Esophagus squamous epithelium (tissue), 5 donors: ENCODE measurements around the gene S100G. TPM values are rescaled to one million over a fixed set of nuclear protein-coding genes. Genes with fewer than 3 reads are reported as not detected.
A peak's percentile ranks its signal among the peaks of the same experiment; 100 is the strongest.

Source experiments
- DNase-seq: peaks from one replicate; lab custom pipeline; 2025; lab: John Stamatoyannopoulos, UW
- H3K27ac ChIP-seq, 4 donors: fragments of 200-600 bp; sonication (generic); one replicate each; pipeline ENCODE4 v1.5.1; 2016 to 2019; ENCODE audit warnings: mild to moderate bottlenecking in 1 of 4
- H3K27me3 ChIP-seq, 4 donors: fragments of 200-600 bp; sonication (generic); 1 replicate in 3 of 4; 2 replicates in 1 of 4; pipeline versions ENCODE4 v1.5.1 to v1.6.0; 2017 to 2021; ENCODE audit warnings: antibody characterized with exemption in 1 of 4
- H3K36me3 ChIP-seq, 3 donors: fragments of 200-600 bp; sonication (generic); one replicate each; pipeline ENCODE4 v1.5.1; 2016 to 2019
- H3K4me1 ChIP-seq, 3 donors: fragments of 200-600 bp; sonication (generic); one replicate each; pipeline ENCODE4 v1.5.1; 2017 to 2019
- H3K4me3 ChIP-seq, 4 donors: fragments of 200-600 bp; sonication (generic); 1 replicate in 3 of 4; 2 replicates in 1 of 4; pipeline ENCODE4 v1.5.1; 2016 to 2019; ENCODE audit warnings: mild to moderate bottlenecking in 2 of 4, moderate library complexity in 1 of 4
- H3K9me3 ChIP-seq, 3 donors: fragments of 200-600 bp; sonication (generic); one replicate each; pipeline ENCODE4 v1.5.1; 2016 to 2019
- CTCF ChIP-seq, 6 experiments: fragments of 450-650 bp in 4 of 6; fragments of 200-600 bp in 2 of 6; sonication (generic) in 2 of 6; IDR thresholded peaks; one replicate each; pipeline ENCODE4 v1.5.1; 2016 to 2019; ENCODE audit warnings: antibody characterized with exemption in 6 of 6, mild to moderate bottlenecking in 4 of 6, moderate library complexity in 4 of 6
- POLR2A ChIP-seq, 4 donors: fragments of 450-650 bp; IDR thresholded peaks; one replicate each; pipeline ENCODE4 v1.6.1; 2017; ENCODE audit warnings: antibody characterized with exemption in 4 of 4, mild to moderate bottlenecking in 4 of 4, moderate library complexity in 3 of 4
- WGBS, 2 donors: methylation state at CpG; one replicate each; pipeline ENCODE4 v1.1.5; 2018; 5-methylcytosine and 5-hydroxymethylcytosine counted together
- intact Hi-C: fragments of 100-400 bp; cut with DNase I; formaldehyde crosslinking; loops from one replicate; pipeline ENCODE4 v1.15.0; 2022
- total RNA-seq, 4 donors: library from RNA; depleted of rRNA; stranded (reverse); fragments of >200 nt; gene quantifications; one replicate each; pipeline ENCODE4 v1.1.0, GENCODE V29; 2016
- donor health status: DM: yes; HTN: yes; CAD: no.

Gene S100G
- total RNA-seq, 4 donors from 2014 or later = not detected

- H3K4me1 ChIP-seq = no peaks in the 10 kb centered on the region
- no peak overlapping the region for H3K27ac ChIP-seq
- H3K4me3 ChIP-seq = no peak overlapping the region
- DNase-seq = no peak
- no peaks in the 10 kb centered on the region for H3K27me3 ChIP-seq
- TF ChIP-seq POLR2A (IDR thresholded peaks at IDR 0.05) (no peak), CTCF (IDR thresholded peaks at IDR 0.05) (no peak)
- H3K36me3 ChIP-seq = peaks cover 0 to 17% (median 0%) of the 10 kb centered on the region in 3 donors
- H3K9me3 ChIP-seq = no peaks in the 10 kb centered on the region
- intact Hi-C loops = loop anchor here (10.0 kb wide), 1 partner anchor 229 kb away; no protein-coding TSS in a partner anchor
- 88 to 97% methylated on average over 5 of the region's 5 CpGs for WGBS, 2 donors
These were observed 14.1 kb downstream of the S100G start for GRCh38 chrX:16664074-16664473.

- Histone ChIP-seq H3K36me3 (peaks cover 0 to 23% (median 0%) of the 10 kb centered on the region in 3 donors), H3K4me1 (no peaks in the 10 kb centered on the region), H3K9me3 (no peaks in the 10 kb centered on the region), H3K4me3 (no peak overlapping the region), H3K27me3 (no peaks in the 10 kb centered on the region), H3K27ac (no peak overlapping the region)
- no peak for DNase-seq
- intact Hi-C loops = loop anchor here (10.0 kb wide), 1 partner anchor 230 kb away; no protein-coding TSS in a partner anchor
- WGBS, 2 donors = 79 to 89% methylated on average over 2 of the region's 2 CpGs
- TF ChIP-seq CTCF (IDR thresholded peaks at IDR 0.05) (no peak), POLR2A (IDR thresholded peaks at IDR 0.05) (no peak)
These were observed 14.7 kb downstream of the S100G start for GRCh38 chrX:16664626-16665025.

- 23 to 37% methylated on average over 2 of the region's 2 CpGs for WGBS, 2 donors
These were observed 15.1 kb downstream of the S100G start for GRCh38 chrX:16665089-16665488.

GRCh38 chrX:16666541-16666940 is 16.6 kb downstream of the S100G start:
- no peaks in the 10 kb centered on the region for H3K4me1 ChIP-seq
- H3K9me3 ChIP-seq = no peaks in the 10 kb centered on the region
- WGBS, 2 donors = 62 to 81% methylated on average over 4 of the region's 4 CpGs
- no peak overlapping the region for H3K4me3 ChIP-seq
- no peak for DNase-seq
- intact Hi-C loops = loop anchor here (10.0 kb wide), 1 partner anchor 232 kb away; no protein-coding TSS in a partner anchor
- TF ChIP-seq POLR2A (IDR thresholded peaks at IDR 0.05) (no peak), CTCF (IDR thresholded peaks at IDR 0.05) (no peak)
- no peaks in the 10 kb centered on the region for H3K27me3 ChIP-seq
- H3K27ac ChIP-seq = no peak overlapping the region
- peaks cover 0 to 31% (median 0%) of the 10 kb centered on the region in 3 donors for H3K36me3 ChIP-seq

More at GRCh38 chrX:16665089-16665488, 15.1 kb downstream of the S100G start:
- H3K9me3 ChIP-seq = no peaks in the 10 kb centered on the region
- DNase-seq = no peak
- H3K4me3 ChIP-seq = no peak overlapping the region
- intact Hi-C loops = loop anchor here (10.0 kb wide), 1 partner anchor 230 kb away; no protein-coding TSS in a partner anchor
- no peaks in the 10 kb centered on the region for H3K4me1 ChIP-seq
- H3K36me3 ChIP-seq = peaks cover 0 to 27% (median 0%) of the 10 kb centered on the region in 3 donors
- TF ChIP-seq CTCF (IDR thresholded peaks at IDR 0.05) (no peak), POLR2A (IDR thresholded peaks at IDR 0.05) (no peak)
- H3K27me3 ChIP-seq = no peaks in the 10 kb centered on the region
- no peak overlapping the region for H3K27ac ChIP-seq

- Histone ChIP-seq H3K36me3 (peaks cover 0 to 41% (median 0%) of the 10 kb centered on the region in 3 donors), H3K9me3 (no peaks in the 10 kb centered on the region), H3K4me1 (no peaks in the 10 kb centered on the region), H3K4me3 (no peak overlapping the region), H3K27me3 (no peaks in the 10 kb centered on the region), H3K27ac (no peak overlapping the region)
- intact Hi-C loops = no loop called here
- DNase-seq = no peak
- TF ChIP-seq CTCF (IDR thresholded peaks at IDR 0.05) = peak in 2 of 6 experiments; percentile 13 to 31
- TF ChIP-seq POLR2A (IDR thresholded peaks at IDR 0.05) = no peak
These were observed 21.0 kb downstream of the S100G start for GRCh38 chrX:16671005-16671404.
